ENCODE results near the gene SPATA6.
"Not testable (repeated sequence)": the region's sequence is repeated elsewhere in the genome, so short reads cannot be mapped to it uniquely, and the experiment has no call there.

DNA sequence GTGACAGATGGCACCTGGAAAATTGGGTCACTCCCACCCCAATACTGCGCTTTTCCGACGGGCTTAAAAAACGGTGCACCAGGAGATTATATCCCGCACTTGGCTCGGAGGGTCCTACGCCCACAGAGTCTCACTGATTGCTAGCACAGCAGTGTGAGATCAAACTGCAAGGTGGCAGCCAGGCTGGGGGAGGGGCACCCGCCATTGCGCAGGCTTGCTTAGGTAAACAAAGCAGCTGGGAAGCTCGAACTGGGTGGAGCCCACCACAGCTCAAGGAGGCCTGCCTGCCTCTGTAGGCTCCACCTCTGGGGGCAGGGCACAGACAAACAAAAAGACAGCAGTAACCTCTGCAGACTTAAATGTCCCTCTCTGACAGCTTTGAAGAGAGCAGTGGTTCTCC lies 194.6 kb downstream of the SPATA6 start:
- TF ChIP-seq, protein P1, sequence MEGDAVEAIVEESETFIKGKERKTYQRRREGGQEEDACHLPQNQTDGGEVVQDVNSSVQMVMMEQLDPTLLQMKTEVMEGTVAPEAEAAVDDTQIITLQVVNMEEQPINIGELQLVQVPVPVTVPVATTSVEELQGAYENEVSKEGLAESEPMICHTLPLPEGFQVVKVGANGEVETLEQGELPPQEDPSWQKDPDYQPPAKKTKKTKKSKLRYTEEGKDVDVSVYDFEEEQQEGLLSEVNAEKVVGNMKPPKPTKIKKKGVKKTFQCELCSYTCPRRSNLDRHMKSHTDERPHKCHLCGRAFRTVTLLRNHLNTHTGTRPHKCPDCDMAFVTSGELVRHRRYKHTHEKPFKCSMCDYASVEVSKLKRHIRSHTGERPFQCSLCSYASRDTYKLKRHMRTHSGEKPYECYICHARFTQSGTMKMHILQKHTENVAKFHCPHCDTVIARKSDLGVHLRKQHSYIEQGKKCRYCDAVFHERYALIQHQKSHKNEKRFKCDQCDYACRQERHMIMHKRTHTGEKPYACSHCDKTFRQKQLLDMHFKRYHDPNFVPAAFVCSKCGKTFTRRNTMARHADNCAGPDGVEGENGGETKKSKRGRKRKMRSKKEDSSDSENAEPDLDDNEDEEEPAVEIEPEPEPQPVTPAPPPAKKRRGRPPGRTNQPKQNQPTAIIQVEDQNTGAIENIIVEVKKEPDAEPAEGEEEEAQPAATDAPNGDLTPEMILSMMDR (IDR thresholded peaks at IDR 0.05 in 4 of 5, conservative IDR thresholded peaks at IDR 0.05 in 1 of 5): not testable (repeated sequence)
- not testable (repeated sequence) for TF ChIP-seq POLR2A (IDR thresholded peaks at IDR 0.05)
